HUES48 (cell line): ENCODE measurements around the gene COL6A1.

ENCODE experiments used
- H3K27ac ChIP-seq: one replicate; pipeline ENCODE4 v1.7.0; 2013; ENCODE audit warnings: low read depth, low read length, inconsistent platforms
- H3K27me3 ChIP-seq: 2 replicates; pipeline ENCODE4 v1.6.1; 2013; ENCODE audit warnings: mild to moderate bottlenecking, low read length; ENCODE audit not compliant: control insufficient read depth, insufficient read depth
- H3K36me3 ChIP-seq: 2 replicates; pipeline ENCODE4 v1.6.1; 2013; ENCODE audit warnings: low read length; ENCODE audit not compliant: control insufficient read depth, insufficient read depth
- H3K4me1 ChIP-seq: 2 replicates; pipeline ENCODE4 v1.6.1; 2013; ENCODE audit warnings: mild to moderate bottlenecking, low read length; ENCODE audit not compliant: control insufficient read depth, insufficient read depth
- H3K4me3 ChIP-seq: 2 replicates; pipeline ENCODE4 v1.5.1; 2013; ENCODE audit warnings: mild to moderate bottlenecking, low read depth, low read length
- H3K9ac ChIP-seq: 2 replicates; pipeline ENCODE4 v1.6.1; 2013; ENCODE audit warnings: mild to moderate bottlenecking, low read depth, low read length, moderate library complexity
- H3K9me3 ChIP-seq: 2 replicates; pipeline ENCODE4 v1.6.1; 2013; ENCODE audit warnings: low read length; ENCODE audit not compliant: control insufficient read depth, insufficient read depth

Gene COL6A1

DNA sequence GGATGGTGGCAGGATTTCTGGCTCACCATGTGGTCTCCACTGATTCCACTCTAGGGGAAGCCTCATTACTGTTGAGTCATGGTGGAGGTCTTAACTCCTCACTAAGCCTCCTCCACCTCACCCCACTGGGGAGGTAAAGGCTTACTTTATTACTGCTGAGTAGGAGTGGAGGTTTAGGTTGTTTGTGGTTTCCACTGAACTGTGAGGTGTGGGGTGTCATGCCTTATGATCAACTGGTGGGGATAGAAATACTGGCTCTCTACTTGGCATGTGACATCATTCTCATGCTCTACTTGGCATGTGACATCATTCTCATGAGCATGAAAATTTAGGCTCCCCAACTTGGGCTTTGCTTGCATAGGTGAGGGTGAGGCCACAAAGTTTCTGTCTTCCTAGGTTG is 35.6 kb downstream of the COL6A1 start:
- Histone ChIP-seq H3K4me1 (no peaks in the 10 kb centered on the region), H3K27ac (no peak overlapping the region)

DNA sequence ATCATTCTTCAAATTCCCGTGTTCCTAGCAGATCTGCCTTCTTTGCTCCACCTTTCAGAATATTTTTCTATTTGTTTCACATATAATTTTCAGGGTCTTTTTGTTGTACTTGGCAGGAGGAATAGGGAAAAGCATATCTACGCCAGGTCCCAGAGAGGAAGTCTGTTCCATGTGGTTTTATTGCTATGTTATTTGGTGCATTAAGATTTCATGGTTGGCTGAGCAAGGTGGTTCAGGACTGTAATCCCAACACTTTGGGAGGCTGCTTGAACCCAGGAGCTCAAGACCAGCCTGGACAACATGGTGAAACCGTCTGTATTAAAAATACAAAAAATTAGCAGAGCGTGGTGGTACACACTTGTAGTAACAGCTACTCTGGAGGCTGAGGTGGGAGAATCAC is 36.1 kb downstream of the COL6A1 start:
- H3K27ac ChIP-seq: no peak overlapping the region
- no peaks in the 10 kb centered on the region for H3K27me3 ChIP-seq
- H3K9ac ChIP-seq: no peak overlapping the region
- H3K9me3 ChIP-seq: no peaks in the 10 kb centered on the region
- H3K4me3 ChIP-seq: no peak overlapping the region
- no peaks in the 10 kb centered on the region for H3K36me3 ChIP-seq
- no peaks in the 10 kb centered on the region for H3K4me1 ChIP-seq

More for the DNA sequence above, 35.6 kb downstream of the COL6A1 start:
- Histone ChIP-seq H3K9me3 (no peaks in the 10 kb centered on the region), H3K27me3 (no peaks in the 10 kb centered on the region), H3K36me3 (no peaks in the 10 kb centered on the region), H3K4me3 (no peak overlapping the region), H3K9ac (no peak overlapping the region)

DNA sequence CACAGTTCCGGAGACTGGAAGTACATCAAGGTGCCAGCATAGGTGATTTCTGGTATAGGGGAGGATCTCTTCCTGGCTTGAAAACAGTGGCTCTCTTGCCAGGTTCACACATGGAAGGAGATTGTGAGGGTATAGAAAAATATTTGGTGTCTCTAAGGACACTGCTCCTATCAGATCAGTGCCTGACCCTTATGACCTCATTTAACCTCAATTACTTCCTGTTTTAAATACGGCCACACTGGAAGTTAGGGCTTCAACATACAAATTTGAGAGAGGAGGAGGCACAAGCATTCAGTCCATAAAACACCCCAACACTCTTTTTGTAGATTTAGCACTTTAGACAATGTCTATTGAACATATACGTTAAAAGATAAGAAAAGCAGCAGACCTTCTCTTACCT is 37.0 kb downstream of the COL6A1 start:
- no peak overlapping the region for H3K9ac ChIP-seq
- no peak overlapping the region for H3K27ac ChIP-seq
- H3K27me3 ChIP-seq: no peaks in the 10 kb centered on the region
- no peaks in the 10 kb centered on the region for H3K4me1 ChIP-seq
- no peak overlapping the region for H3K4me3 ChIP-seq
- H3K36me3 ChIP-seq: no peaks in the 10 kb centered on the region
- no peaks in the 10 kb centered on the region for H3K9me3 ChIP-seq

DNA sequence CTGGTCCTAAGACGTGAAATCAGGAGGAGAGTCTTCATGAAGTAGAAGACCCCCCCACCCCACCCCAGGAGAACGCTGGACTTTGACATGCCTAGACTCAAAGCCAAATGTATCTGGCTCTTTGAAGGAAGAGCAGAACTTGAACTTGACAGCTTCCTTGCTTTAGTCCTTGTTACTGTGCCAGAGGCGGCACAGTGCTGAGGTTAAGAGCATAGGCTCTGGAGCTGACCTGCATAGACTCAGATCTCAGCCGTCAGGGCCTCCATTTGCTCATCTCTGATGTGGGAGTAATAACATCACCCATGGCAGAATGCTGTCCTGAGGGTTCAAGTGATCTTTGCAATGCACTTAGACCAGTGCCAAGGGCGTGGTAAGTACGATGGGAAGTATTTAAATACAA is 39.0 kb downstream of the COL6A1 start:
- Histone ChIP-seq H3K27me3 (no peaks in the 10 kb centered on the region), H3K36me3 (no peaks in the 10 kb centered on the region), H3K9me3 (no peaks in the 10 kb centered on the region), H3K9ac (no peak overlapping the region), H3K4me3 (no peak overlapping the region), H3K4me1 (peaks cover 8% of the 10 kb centered on the region; the same call in 1 of the 2 replicates), H3K27ac (no peak overlapping the region)

DNA sequence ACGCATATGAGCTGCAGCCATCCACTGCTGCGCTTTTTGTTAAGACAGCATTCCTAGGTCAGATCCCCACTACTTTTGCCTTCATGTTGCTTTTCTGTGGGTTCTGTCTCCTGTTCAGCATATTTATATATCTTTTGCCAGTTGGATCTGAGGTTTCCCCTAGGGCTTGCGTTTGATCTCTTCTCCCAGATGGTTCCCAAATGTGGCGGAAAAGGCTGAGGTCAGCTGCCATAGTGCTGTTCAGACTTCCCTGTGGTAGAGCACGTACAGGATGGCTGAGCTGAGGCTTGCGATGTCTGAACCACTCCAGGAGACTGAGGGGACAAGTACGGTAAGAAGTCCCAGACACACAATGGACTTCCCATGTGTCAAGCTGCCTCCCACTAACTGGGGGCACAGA is 39.8 kb downstream of the COL6A1 start:
- Histone ChIP-seq H3K4me1 (peaks cover 9% of the 10 kb centered on the region; the same call in 1 of the 2 replicates), H3K4me3 (no peak overlapping the region), H3K36me3 (no peaks in the 10 kb centered on the region), H3K27me3 (no peaks in the 10 kb centered on the region), H3K27ac (no peak overlapping the region), H3K9ac (no peak overlapping the region), H3K9me3 (no peaks in the 10 kb centered on the region)

DNA sequence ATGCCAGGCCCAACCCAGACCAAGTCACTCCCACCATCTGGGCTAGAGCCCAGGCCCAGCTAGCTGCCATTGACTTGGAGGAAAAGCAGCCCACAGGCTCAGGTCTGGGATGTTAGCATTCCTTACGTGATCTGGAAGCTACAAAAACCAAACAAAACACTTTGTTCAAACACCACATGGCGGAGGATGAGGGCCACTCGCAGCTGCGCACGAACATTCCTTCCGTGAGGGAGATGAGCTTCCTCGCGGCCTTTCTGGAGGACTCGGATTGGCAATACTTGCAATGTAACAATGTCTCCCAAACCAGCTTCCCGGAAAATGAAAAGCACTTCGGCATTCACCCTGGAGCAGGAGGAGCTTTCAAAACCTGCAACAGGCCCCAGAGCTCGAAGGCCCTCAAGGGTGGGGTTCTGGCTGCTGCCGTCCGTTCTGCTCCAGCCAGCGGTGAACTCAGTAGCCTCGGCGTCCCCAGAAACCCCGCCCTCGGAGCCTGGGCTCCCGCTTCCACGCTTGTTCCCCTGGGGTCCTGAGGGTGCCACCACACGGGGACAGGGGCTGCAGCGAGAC is 40.5 kb downstream of the COL6A1 start:
- Histone ChIP-seq H3K27ac (no peak overlapping the region), H3K9ac (no peak overlapping the region), H3K9me3 (no peaks in the 10 kb centered on the region), H3K27me3 (no peaks in the 10 kb centered on the region), H3K4me3 (no peak overlapping the region), H3K36me3 (no peaks in the 10 kb centered on the region), H3K4me1 (peaks cover 9% of the 10 kb centered on the region; the same call in 1 of the 2 replicates)

DNA sequence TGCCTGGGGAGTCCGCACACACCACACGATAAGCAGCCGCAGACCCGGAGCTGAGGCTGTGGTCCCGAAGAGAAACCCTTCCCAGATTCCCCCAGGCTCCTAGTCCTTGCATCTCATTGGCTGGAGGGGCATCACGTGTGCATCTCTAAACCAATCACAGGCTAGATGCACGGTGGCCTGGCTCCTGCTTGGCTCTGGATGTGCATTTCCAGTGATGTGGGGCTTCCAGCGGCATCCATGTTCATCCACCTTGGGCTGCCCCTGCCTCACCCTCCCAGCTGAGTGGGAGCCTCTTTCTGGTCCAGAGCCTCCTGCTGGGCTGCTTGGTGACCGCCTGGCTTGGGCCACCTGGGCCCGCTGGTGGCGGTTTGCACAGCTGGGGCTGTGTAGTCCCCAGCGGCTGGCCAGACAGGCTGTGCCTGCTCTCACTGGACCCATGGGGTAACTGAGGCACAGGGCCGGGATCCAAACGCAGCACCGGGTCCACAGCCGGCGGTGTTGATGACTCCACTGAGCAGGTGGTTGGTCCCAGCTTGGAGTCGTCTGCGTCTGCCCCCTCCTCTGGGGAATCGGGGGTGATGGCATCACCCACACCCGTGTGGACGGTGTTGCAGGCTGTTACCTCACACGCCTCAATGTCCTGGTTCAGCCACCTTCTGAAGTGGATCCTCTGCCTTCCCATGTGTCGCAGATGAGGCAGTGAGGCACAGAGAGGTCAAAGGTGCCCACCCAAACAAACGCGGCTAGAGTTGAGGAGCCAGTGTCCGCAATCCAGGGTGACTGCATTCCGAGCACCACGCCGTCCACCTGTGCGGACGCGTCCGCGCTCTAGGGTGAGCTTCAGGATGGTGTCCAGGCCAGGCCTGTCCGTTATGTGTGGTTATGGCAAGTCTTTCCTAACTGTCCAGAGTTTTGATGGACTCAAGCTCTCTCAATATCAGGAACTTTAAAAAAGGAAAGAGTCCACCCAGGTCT is 41.3 kb downstream of the COL6A1 start:
- Histone ChIP-seq H3K4me3 (no peak overlapping the region), H3K36me3 (no peaks in the 10 kb centered on the region), H3K9ac (no peak overlapping the region), H3K27ac (no peak overlapping the region), H3K27me3 (no peaks in the 10 kb centered on the region), H3K4me1 (peaks cover 9% of the 10 kb centered on the region; the same call in 1 of the 2 replicates), H3K9me3 (no peaks in the 10 kb centered on the region)

DNA sequence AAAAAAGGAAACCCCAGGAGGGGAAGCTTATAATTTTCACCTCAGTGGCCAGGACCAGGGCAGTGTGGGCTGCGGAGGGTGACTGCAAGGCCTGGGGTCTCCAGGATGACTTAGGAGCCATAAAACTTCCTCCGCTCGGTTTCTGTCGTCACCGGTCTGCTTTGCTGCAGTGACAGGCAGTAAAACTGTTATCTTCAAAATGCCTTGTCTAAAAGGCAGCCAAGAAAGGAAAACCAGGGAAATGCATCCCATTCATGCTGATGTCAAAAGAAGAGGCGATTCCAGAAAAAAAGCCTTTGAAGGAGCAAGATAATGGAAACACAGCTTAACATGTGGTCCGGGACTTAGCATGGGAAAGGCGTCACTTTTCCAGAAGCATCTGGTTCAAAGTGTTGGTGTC is 42.0 kb downstream of the COL6A1 start:
- H3K9ac ChIP-seq: no peak overlapping the region
- H3K4me3 ChIP-seq: no peak overlapping the region

DNA sequence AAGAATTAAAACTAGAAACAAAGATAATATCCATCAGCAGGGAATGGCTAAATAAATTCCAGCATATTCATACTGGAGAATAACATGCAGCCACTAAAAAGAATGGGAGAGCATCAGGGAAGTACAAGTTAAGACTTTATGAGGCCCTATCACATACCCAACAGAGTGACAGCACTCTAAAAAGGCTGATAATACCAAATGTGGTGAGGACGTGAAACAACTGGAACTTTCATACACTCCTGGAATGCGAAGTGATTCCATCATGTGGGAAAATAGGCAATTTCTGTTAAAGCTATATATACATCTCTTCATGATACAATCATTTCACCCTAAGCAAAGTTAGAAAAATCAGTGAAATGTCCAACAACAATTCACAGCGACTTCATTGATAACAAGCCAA is 42.6 kb downstream of the COL6A1 start:
- Histone ChIP-seq H3K4me3 (no peak overlapping the region), H3K9ac (no peak overlapping the region), H3K4me1 (peaks cover 9% of the 10 kb centered on the region; the same call in 1 of the 2 replicates), H3K36me3 (no peaks in the 10 kb centered on the region), H3K9me3 (no peaks in the 10 kb centered on the region), H3K27me3 (no peaks in the 10 kb centered on the region), H3K27ac (no peak overlapping the region)

More for the DNA sequence above, 42.0 kb downstream of the COL6A1 start:
- Histone ChIP-seq H3K36me3 (no peaks in the 10 kb centered on the region), H3K9me3 (no peaks in the 10 kb centered on the region), H3K27me3 (no peaks in the 10 kb centered on the region), H3K27ac (no peak overlapping the region), H3K4me1 (peaks cover 9% of the 10 kb centered on the region; the same call in 1 of the 2 replicates)

DNA sequence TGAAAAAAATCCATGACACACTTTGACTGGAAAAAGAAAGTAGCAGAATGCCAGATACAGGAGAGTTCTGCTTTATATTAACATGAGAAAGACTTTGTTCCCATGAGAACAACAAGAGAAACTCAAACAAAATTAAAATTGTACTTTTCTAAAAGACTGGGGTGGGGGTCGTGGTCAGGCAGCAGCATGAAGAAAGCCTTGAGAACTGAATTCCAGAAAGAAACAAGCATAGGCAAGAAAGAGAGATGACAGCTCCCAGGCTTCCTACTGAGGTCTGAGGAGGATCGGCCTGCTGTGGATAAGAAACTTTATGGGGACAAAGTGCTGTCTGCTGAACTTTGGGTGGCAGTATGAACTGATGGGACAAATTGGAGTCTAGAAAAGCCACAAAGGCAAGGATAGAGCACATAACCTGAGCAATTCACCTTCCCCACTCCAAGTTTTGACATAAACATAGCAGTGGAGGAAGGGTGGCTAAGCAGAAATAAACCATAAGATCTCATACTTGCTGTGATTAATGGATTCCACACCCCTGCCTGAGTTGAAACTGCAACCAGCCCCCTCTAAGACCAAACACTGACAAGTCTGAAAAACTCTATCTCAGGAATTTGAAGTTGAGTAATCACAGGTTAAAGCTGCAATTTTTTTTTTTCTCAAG is 43.7 kb downstream of the COL6A1 start:
- peaks cover 9% of the 10 kb centered on the region; the same call in 1 of the 2 replicates for H3K4me1 ChIP-seq
- H3K4me3 ChIP-seq: no peak overlapping the region
- H3K27ac ChIP-seq: peak overlapping the region; percentile 26
- no peak overlapping the region for H3K9ac ChIP-seq
- H3K36me3 ChIP-seq: no peaks in the 10 kb centered on the region
- no peaks in the 10 kb centered on the region for H3K9me3 ChIP-seq
- H3K27me3 ChIP-seq: no peaks in the 10 kb centered on the region
